A172 (cell line): ENCODE results near the gene ADGRG2. TPM values are rescaled to one million over a fixed set of nuclear protein-coding genes. Genes with fewer than 3 reads are reported as not detected.

Experiments
- DNase-seq: peaks from one replicate; pipeline ENCODE4 v3.0.0-alpha.2; 2015; ENCODE audit warnings: low spot score
- total RNA-seq: library from RNA; depleted of rRNA; stranded (reverse); fragments of >200 nt; shearing (Covaris generic); gene quantifications from 2 replicates; pipeline ENCODE4 v1.2.3, GENCODE V29; 2014; rRNA removed

ADGRG2 gene
- total RNA-seq, 1 experiment from 2014 or later, result 5.8 TPM

DNA sequence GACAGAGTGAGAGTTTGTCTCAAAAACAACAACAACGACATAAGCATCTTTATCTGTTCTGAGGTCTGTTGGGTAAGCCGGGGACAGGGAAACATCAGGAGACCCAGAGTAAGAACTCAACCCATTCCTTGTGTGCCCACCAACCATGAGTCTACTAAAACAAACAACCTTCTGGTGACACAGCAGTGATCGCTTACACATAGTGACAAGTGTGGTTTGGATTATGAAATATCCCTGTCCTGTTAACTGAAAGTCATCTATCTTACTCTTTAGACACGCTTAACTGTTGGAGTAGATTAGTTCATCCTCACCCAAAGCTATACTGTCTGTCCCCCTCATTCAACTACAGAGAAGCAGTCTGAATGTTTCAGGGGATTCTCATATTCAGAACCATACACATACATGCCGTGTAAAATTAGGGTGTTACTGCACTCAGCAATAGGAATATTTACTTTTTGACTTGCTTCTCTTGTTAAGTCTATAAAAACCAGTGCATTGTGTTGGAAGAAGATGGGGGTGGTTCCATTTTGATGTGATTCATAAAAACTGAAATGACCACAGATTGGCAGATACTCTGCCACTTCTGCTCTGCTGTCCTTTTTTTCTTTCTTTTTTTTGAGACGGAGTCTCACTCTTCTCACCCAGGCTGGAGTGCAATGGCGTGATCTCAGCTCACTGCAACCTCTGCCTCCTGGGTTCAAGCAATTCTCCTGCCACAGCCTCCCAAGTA, 165.8 kb downstream of the ADGRG2 start:
- no peak for DNase-seq

DNA sequence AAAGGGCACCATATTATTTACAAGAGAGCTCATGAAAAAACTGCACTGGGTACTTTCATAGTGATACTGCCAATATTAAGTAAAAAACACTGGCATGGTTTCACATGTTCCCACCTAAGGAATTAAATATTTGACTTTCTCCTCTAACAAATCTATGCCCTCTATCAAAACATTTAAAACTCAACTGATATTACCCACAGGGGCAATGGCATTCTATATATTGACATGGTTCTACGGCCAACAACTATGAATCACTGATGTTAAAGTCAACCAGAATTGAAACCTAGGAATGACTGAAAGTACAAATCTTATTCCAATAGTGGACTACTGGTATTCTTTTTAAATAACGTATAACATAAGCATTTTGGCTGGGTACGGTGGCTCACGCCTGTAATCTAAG, 166.6 kb downstream of the ADGRG2 start:
- DNase-seq, result no peak

- no peak for DNase-seq
Observed at GRCh38 chrX:18951032-18951431, 171.2 kb downstream of the ADGRG2 start.

DNA sequence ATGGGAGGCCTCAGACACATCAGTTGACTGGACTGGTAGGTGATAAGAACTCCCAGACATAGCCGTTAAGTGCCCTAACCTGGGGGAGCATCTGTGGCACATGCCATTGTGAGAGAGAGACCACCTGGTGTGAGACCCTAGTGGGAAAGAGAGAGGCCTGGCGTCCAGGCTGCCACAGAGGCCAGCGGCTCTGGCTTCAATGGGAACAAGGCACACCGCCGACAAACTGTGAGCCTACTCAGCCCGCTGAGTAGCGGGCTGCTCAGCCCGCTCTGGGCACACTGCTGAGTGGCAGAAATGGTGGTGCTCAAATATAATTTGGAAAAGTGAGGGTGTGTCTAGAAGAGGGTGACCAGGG, 172.3 kb downstream of the ADGRG2 start:
- no peak for DNase-seq

DNA sequence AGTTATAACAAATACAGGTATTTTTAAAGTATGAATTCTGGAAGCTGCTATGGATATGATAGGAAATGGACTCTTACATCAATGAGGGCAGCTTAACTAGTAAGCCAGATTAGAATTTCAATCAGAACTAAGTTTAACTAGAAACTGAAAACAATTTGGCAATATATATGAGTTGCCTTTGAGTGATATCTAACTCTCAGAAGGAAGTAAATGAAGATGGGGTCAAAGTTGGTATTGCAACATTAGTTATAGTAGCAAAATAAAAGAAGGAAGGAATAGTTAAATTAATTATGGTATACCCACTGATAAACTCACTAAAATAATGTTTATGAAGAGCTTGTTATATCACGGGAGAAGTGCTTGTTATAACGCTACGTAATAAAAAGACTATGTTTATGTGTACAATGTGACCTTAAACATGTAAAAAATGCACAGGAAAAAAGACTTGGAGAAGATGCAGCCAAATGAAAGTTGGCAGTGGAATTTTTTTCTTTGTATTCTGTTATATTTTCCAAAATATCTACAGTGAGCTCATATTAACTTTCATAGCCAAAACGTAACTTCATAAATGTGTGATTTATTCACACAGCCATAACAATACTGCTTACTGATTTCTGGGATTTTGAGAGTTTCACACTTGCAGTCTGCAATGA, 172.9 kb downstream of the ADGRG2 start:
- no peak for DNase-seq

DNA sequence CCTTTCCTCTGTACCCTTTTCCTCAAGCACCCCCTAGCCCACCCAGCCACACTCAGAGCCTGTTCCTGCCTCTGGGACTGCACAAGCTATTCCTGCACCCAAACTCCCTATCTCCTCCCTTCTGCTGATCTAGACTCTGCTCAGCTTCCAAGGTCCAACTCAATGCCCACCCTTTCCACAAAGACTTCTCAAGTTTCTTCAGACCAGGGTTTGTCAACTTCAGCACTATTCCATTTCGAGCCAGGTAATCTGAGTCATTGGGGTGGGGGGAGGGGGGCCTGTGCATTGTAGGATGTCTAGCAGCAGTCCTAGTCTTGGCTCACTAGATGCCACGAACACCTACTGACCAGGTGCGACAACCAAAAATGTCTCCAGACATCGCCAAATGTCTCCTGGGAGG, 175.7 kb downstream of the ADGRG2 start:
- DNase-seq, result no peak

- peak; percentile 32 for DNase-seq
Observed at GRCh38 chrX:18946157-18946556, 176.1 kb downstream of the ADGRG2 start.

DNA sequence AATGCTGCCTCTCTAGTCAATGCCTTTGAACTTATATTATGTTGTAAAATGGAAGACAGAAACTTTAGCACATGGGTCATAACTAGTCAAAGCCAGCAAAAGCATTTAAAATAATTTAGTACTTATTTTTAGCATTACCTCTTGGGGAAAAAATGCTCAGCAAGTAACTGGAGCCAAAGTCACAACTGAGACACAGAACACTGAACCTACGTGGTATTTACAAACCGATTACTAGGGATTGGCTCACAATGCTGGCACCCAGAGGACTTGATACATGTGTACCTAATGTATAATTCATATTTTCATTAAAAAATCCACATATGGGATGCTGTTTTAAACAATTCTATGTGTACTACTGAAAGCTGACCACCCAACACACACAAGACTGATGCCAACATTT, 176.8 kb downstream of the ADGRG2 start:
- DNase-seq, result no peak

DNA sequence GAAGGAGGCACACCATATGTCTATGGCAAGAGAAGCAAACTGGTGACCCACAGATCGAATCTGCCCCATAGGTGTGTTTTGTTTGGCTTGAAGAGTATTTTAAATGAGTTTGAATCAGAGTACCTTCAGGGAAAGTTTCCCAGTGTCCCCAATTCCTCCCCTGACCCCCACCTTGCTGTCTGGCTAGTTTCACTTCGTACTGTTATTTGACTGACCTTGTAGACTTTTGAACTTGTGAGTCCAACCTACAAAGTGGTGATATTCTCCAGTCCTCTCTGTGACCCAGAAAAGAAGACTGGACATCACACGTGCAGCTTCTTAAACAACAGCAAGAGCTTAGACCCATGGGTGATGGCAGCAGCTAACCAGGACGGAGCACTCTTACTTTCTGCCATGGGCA, 177.8 kb downstream of the ADGRG2 start:
- no peak for DNase-seq

DNA sequence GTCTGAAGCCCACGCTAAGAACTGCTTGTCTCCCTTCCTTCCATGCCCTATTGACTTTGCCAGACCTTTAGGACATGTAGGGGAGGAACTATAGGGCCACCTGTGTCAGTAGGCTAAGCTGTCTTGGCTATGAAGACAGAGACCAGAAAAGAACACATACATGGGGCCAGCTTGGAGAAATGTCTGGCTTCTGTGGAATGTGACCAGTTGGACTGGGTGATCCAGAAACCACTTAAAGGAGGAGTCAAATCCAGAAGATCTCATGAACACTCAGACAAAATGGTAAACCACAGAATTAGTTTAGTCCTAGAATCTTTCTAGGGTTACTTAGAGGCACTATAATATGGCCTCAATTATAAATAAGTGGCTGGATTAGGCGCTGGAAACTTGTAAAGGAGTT, 180.4 kb downstream of the ADGRG2 start:
- DNase-seq, result no peak

Other genes starting within 250 kb of the ADGRG2 start
- 13.2 and 16.5 TPM in 2 replicates for gene PHKA2, start 138.4 kb downstream of the ADGRG2 start, total RNA-seq
- gene PDHA1, start 221.5 kb upstream of the ADGRG2 start, total RNA-seq, result 215 and 237 TPM in 2 replicates